Prostate gland (tissue), 2 donors: Measurements from ENCODE around the gene MUSK.

ENCODE experiments used
- POLR2A ChIP-seq: fragments of 450-650 bp; IDR thresholded peaks from one replicate; pipeline ENCODE4 v1.6.1; 2016; ENCODE audit warnings: antibody characterized with exemption, mild to moderate bottlenecking
- TF ChIP-seq, protein P1 (sequence below), 4 experiments: fragments of 200-600 bp in 2 of 4; fragments of 450-650 bp in 2 of 4; sonication (generic) in 2 of 4; IDR thresholded peaks; 1 replicate in 3 of 4; 2 replicates in 1 of 4; pipeline ENCODE4 v1.5.1; 2016 to 2019; ENCODE audit warnings: antibody characterized with exemption in 4 of 4, mild to moderate bottlenecking in 2 of 4, moderate library complexity in 2 of 4

GRCh38 chr9:110777196-110777875, 108.7 kb downstream of the MUSK start:
- no peak for TF ChIP-seq POLR2A
- TF ChIP-seq, protein P1, sequence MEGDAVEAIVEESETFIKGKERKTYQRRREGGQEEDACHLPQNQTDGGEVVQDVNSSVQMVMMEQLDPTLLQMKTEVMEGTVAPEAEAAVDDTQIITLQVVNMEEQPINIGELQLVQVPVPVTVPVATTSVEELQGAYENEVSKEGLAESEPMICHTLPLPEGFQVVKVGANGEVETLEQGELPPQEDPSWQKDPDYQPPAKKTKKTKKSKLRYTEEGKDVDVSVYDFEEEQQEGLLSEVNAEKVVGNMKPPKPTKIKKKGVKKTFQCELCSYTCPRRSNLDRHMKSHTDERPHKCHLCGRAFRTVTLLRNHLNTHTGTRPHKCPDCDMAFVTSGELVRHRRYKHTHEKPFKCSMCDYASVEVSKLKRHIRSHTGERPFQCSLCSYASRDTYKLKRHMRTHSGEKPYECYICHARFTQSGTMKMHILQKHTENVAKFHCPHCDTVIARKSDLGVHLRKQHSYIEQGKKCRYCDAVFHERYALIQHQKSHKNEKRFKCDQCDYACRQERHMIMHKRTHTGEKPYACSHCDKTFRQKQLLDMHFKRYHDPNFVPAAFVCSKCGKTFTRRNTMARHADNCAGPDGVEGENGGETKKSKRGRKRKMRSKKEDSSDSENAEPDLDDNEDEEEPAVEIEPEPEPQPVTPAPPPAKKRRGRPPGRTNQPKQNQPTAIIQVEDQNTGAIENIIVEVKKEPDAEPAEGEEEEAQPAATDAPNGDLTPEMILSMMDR (IDR thresholded peaks at IDR 0.05) = no peak
